ENCODE measurements around the gene GLI2. TPM values are rescaled to one million over a fixed set of nuclear protein-coding genes. Genes with fewer than 3 reads are reported as not detected.

The GLI2 gene
- total RNA-seq, 4 donors from 2014 or later: 7.1 to 25.3 (median 11.8) TPM

DNA sequence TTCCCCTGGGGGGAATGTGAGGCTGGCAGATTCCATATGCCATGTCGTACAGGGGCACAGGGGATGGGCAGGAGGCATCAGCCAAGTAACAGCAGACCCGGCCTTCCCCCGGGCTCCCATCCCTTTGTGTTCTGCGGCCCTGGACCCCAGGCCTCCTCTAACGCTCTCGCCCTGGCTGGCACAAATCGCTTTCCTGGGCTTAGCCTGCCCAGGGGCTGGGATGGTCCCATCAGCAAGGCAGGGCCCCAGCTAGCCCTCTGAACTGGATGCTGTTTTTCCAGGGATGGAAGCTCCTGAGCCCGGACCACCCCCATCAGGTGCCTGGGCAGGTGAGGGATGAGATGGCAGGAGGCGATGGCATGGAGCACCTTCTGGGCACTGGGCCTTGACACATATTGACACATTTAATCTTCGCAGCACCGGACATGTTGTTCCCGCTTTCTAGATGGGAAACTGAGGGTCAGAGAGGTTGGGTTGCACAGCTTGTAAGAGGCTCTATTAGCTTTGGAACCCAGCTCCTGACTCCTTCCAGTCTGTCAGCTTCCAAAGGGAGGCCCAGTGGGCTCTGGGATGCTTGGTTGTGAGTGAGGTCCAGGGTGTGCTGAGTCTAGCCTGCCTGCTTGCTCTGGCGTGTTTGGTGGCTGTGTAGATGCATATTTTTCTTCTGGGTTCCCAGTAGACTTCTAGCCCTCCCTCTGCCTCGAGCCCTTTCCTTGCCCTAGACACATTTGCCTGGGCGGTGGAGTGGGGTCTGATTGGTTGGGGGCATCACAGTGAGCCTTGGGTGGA is 40.3 kb downstream of the GLI2 start:
- DNase-seq (ENCODE audit: extremely low spot score): no peak
- TF ChIP-seq CTCF (IDR thresholded peaks at IDR 0.05): no peak
- no peak for TF ChIP-seq EP300 (IDR thresholded peaks at IDR 0.05)
- TF ChIP-seq POLR2AphosphoS5 (IDR thresholded peaks at IDR 0.05): no peak
- no peak for TF ChIP-seq POLR2A (IDR thresholded peaks at IDR 0.05; ENCODE audit: low read depth)
- H3K36me3 ChIP-seq: no peaks in the 10 kb centered on the region
- intact Hi-C loops (cut with DNase I): no loop called here
- H3K27ac ChIP-seq (replicated peaks in 1 of 4): no peak overlapping the region
- WGBS: 97% methylated on average over 12 of the region's 15 CpGs
- no peaks in the 10 kb centered on the region for H3K27me3 ChIP-seq
- no peak overlapping the region for H3K4me3 ChIP-seq
- H3K4me1 ChIP-seq: peaks cover 3 to 30% (median 15%) of the 10 kb centered on the region in 4 donors
- no peaks in the 10 kb centered on the region for H3K9me3 ChIP-seq

- no peaks in the 10 kb centered on the region for H3K27me3 ChIP-seq
- no peak overlapping the region for H3K27ac ChIP-seq (replicated peaks in 1 of 4)
- H3K36me3 ChIP-seq: no peaks in the 10 kb centered on the region
- WGBS: no CpG with 5 or more reads among the region's 9 CpGs
- DNase-seq (ENCODE audit: extremely low spot score): no peak
- no peak overlapping the region for H3K4me3 ChIP-seq
- intact Hi-C loops (cut with DNase I): no loop called here
- H3K9me3 ChIP-seq: no peaks in the 10 kb centered on the region
- TF ChIP-seq CTCF (IDR thresholded peaks at IDR 0.05): no peak
- no peak for TF ChIP-seq POLR2A (IDR thresholded peaks at IDR 0.05; ENCODE audit: low read depth)
- TF ChIP-seq EP300 (IDR thresholded peaks at IDR 0.05): no peak
- TF ChIP-seq POLR2AphosphoS5 (IDR thresholded peaks at IDR 0.05): no peak
- H3K4me1 ChIP-seq: peaks cover 2 to 24% (median 8%) of the 10 kb centered on the region in 4 donors
These were observed 41.0 kb downstream of the GLI2 start for GRCh38 chr2:120776649-120777048.

DNA sequence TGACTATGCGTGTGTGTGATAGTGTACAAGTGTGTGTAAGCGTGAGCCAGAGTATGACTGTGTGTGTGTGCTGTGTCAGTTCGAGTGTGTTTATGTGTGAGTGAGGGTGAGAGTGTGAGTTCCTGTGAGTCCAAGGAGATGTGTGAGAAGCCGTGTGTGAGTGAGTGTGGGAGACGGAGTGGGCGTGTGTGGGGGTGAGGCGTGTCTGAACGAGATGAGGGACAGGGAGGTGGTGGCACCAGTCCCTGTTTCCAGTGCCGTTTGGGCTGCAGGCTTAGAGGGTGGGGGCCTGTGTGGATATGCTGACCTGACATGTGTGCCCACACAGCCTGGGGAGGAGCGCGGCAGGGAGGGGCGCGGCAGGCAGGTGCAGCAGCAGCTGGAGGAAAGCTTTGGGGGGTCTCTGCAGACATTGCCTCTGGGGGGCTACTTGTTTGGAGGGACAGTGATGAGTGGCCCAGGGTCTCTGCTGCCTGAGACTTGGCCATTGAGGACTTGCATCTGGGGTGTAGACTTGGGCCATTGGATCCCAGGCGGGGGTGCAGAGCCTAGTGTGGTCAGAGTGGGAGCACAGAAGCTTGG is 41.6 kb downstream of the GLI2 start:
- no peaks in the 10 kb centered on the region for H3K9me3 ChIP-seq
- no peak for TF ChIP-seq CTCF (IDR thresholded peaks at IDR 0.05)
- no peak for TF ChIP-seq EP300 (IDR thresholded peaks at IDR 0.05)
- TF ChIP-seq POLR2A (IDR thresholded peaks at IDR 0.05; ENCODE audit: low read depth): no peak
- TF ChIP-seq POLR2AphosphoS5 (IDR thresholded peaks at IDR 0.05): no peak
- no peak for DNase-seq (ENCODE audit: extremely low spot score)
- 89% methylated on average over 14 of the region's 14 CpGs for WGBS
- H3K27ac ChIP-seq (replicated peaks in 1 of 4): no peak overlapping the region
- peaks cover 0 to 18% (median 3%) of the 10 kb centered on the region in 4 donors for H3K4me1 ChIP-seq
- no peaks in the 10 kb centered on the region for H3K27me3 ChIP-seq
- intact Hi-C loops (cut with DNase I): no loop called here
- H3K4me3 ChIP-seq: no peak overlapping the region
- H3K36me3 ChIP-seq: no peaks in the 10 kb centered on the region

- Histone ChIP-seq H3K27me3 (no peaks in the 10 kb centered on the region), H3K4me3 (no peak overlapping the region), H3K9me3 (no peaks in the 10 kb centered on the region), H3K4me1 (peaks cover under 1 to 17% (median 6%) of the 10 kb centered on the region in 4 donors), H3K36me3 (no peaks in the 10 kb centered on the region), H3K27ac (replicated peaks in 1 of 4) (no peak overlapping the region)
- intact Hi-C loops (cut with DNase I): no loop called here
- WGBS: 96% methylated on average over 5 of the region's 5 CpGs
- TF ChIP-seq POLR2AphosphoS5 (IDR thresholded peaks at IDR 0.05): no peak
- no peak for TF ChIP-seq EP300 (IDR thresholded peaks at IDR 0.05)
- TF ChIP-seq POLR2A (IDR thresholded peaks at IDR 0.05; ENCODE audit: low read depth): no peak
- TF ChIP-seq CTCF (IDR thresholded peaks at IDR 0.05): no peak
- no peak for DNase-seq (ENCODE audit: extremely low spot score)
These were observed 42.1 kb downstream of the GLI2 start for GRCh38 chr2:120777787-120778186.
